RWPE1 (cell line): ENCODE measurements around the gene TGFBI.

ENCODE experiments used
- CTCF ChIA-PET: fragments of 350-600 bp; sonication (Branson Sonifier 250); formaldehyde crosslinking; extraction: SDS; loops from one replicate; lab custom pipeline; 2021; lab: Yijun Ruan, JAX
- POLR2A ChIA-PET: fragments of 400-600 bp; formaldehyde crosslinking; extraction: SDS; loops from one replicate; lab custom pipeline; 2020; ENCODE audit warnings: antibody characterized with exemption; ENCODE audit not compliant: low non-redundant PET; lab: Yijun Ruan, JAX
- DNase-seq: peaks from one replicate; pipeline ENCODE4 v3.0.0; 2012; ENCODE audit warnings: low spot score
- H3K27ac ChIP-seq: fragments of 450-650 bp; 2 replicates; pipeline ENCODE4 v1.5.1; 2017
- TF ChIP-seq, protein P1 (sequence below): fragments of 450-650 bp; conservative IDR thresholded peaks from 2 replicates; pipeline ENCODE4 v1.5.1; 2017; ENCODE audit warnings: low read depth, mild to moderate bottlenecking

The TGFBI gene

GRCh38 chr5:136066661-136067271, 38.0 kb downstream of the TGFBI start:
- TF ChIP-seq, protein P1, sequence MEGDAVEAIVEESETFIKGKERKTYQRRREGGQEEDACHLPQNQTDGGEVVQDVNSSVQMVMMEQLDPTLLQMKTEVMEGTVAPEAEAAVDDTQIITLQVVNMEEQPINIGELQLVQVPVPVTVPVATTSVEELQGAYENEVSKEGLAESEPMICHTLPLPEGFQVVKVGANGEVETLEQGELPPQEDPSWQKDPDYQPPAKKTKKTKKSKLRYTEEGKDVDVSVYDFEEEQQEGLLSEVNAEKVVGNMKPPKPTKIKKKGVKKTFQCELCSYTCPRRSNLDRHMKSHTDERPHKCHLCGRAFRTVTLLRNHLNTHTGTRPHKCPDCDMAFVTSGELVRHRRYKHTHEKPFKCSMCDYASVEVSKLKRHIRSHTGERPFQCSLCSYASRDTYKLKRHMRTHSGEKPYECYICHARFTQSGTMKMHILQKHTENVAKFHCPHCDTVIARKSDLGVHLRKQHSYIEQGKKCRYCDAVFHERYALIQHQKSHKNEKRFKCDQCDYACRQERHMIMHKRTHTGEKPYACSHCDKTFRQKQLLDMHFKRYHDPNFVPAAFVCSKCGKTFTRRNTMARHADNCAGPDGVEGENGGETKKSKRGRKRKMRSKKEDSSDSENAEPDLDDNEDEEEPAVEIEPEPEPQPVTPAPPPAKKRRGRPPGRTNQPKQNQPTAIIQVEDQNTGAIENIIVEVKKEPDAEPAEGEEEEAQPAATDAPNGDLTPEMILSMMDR: no peak
- ChIA-PET CTCF (interaction anchor here (0.6 to 0.7 kb wide), 2 partner anchors 9 to 625 kb away, joined by 3 to 4 read pairs; no protein-coding TSS in a partner anchor), POLR2A (interaction anchor here (0.6 kb wide), 1 partner anchor 33 kb away, joined by 3 read pairs; no protein-coding TSS in a partner anchor)
- peak overlapping the region; percentile 50 for H3K27ac ChIP-seq
- DNase-seq: no peak

DNA sequence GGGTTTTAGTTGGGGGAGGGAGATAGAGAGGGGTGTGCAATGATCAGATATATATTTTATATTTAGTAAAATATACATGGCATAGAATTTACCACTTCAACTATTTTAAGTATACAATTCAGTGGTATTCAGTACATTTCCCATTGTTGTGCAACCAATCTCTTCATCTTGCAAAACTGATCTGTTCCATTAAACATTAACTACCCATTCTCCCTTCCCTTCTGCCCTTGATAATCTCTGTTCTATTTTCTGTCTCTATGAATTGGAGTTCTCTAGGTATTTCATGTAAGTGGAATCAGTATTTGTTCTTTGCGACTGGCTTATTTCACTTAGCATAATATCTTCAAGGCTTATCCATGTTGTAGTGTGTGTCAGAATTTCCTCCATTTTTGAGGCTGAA, 38.6 kb downstream of the TGFBI start:
- ChIA-PET POLR2A (interaction anchor here (0.6 kb wide), 1 partner anchor 34 kb away, joined by 3 read pairs; no protein-coding TSS in a partner anchor), CTCF (interaction anchor here (0.6 to 0.7 kb wide), 2 partner anchors 9 to 624 kb away, joined by 3 to 4 read pairs; no protein-coding TSS in a partner anchor)
- no peak overlapping the region for H3K27ac ChIP-seq
- no peak for DNase-seq
- TF ChIP-seq, protein P1: no peak

- peak; percentile 45 for DNase-seq
- TF ChIP-seq, protein P1: no peak
- POLR2A ChIA-PET: no interaction called here
- CTCF ChIA-PET: interaction anchor here (0.6 kb wide), 1 partner anchor 1544 kb away, joined by 3 read pairs; no protein-coding TSS in a partner anchor
- no peak overlapping the region for H3K27ac ChIP-seq
Observed at GRCh38 chr5:136070486-136071285, 41.9 kb downstream of the TGFBI start.

- ChIA-PET CTCF (interaction anchor here (1.2 to 1.3 kb wide), 2 partner anchors 8 to 100 kb away, joined by 3 to 5 read pairs; no protein-coding TSS in a partner anchor), POLR2A (no interaction called here)
- H3K27ac ChIP-seq: no peak overlapping the region
- no peak for DNase-seq
- TF ChIP-seq, protein P1: no peak
Observed at GRCh38 chr5:136073714-136074529, 45.1 kb downstream of the TGFBI start.

GRCh38 chr5:136075466-136075891, 46.7 kb downstream of the TGFBI start:
- ChIA-PET POLR2A (no interaction called here), CTCF (interaction anchor here (0.7 to 1.2 kb wide), 3 partner anchors 11 to 137 kb away, joined by 3 to 6 read pairs (median 5); no protein-coding TSS in a partner anchor)
- TF ChIP-seq, protein P1: no peak
- H3K27ac ChIP-seq: no peak overlapping the region
- no peak for DNase-seq
